ENCODE data around the gene ZNRF1. TPM values are rescaled to one million over a fixed set of nuclear protein-coding genes. Genes with fewer than 3 reads are reported as not detected.

Gene ZNRF1
- total and polyA plus RNA-seq, 2 experiments from 2014 or later: 45.3 to 58.7 TPM

- no peak for TF ChIP-seq CTCF (IDR thresholded peaks at IDR 0.05; ENCODE audit: low read depth, low read length)
- H3K9me3 ChIP-seq (ENCODE audit: low read depth): no peaks in the 10 kb centered on the region
- no peak overlapping the region for H3K27ac ChIP-seq
- no peaks in the 10 kb centered on the region for H3K36me3 ChIP-seq
- peaks cover 8% of the 10 kb centered on the region for H3K4me1 ChIP-seq (ENCODE audit: low read depth)
- DNase-seq (ENCODE audit: low read depth in 1 of 2, low spot score in 1 of 2): no peak
- H3K27me3 ChIP-seq: no peaks in the 10 kb centered on the region
- H3K4me3 ChIP-seq: no peak overlapping the region
Measured at GRCh38 chr16:75078886-75079285, 80.1 kb downstream of the ZNRF1 start.

DNA sequence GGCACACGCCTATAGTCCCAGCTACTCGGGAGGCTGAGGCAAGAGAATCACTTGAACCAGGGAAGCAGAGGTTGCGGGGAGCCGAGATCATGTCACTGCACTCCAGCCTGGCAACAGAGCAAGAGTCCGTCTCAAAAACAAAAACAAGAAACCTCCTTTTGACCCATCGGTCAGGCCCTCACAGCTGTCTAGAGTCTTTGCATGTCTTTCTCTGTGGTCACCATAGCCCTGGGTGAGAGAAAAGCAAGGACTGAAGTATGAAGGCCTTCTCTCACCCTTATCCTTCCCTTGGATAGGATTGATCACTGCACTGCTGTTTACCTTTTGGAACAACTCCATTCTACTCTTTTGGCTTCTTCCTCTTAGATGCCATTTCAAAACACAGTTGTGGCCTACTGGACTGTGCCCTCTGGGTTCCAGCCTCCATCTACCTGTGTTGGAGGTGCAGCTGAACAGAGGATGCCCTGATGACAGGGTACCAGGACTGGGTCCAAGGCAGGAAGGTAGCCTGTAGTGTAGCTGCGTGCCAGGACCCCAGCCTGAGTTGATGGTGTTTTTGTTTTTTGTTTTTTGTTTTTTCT lies 80.6 kb downstream of the ZNRF1 start:
- H3K36me3 ChIP-seq: no peaks in the 10 kb centered on the region
- TF ChIP-seq CTCF (IDR thresholded peaks at IDR 0.05; ENCODE audit: low read depth, low read length): no peak
- H3K4me1 ChIP-seq (ENCODE audit: low read depth): peaks cover 13% of the 10 kb centered on the region
- H3K9me3 ChIP-seq (ENCODE audit: low read depth): no peaks in the 10 kb centered on the region
- DNase-seq (ENCODE audit: low read depth in 1 of 2, low spot score in 1 of 2): no peak
- no peak overlapping the region for H3K4me3 ChIP-seq
- H3K27me3 ChIP-seq: no peaks in the 10 kb centered on the region
- no peak overlapping the region for H3K27ac ChIP-seq

GRCh38 chr16:75080205-75081029 lies 81.6 kb downstream of the ZNRF1 start:
- Histone ChIP-seq H3K4me1 (ENCODE audit: low read depth) (peaks cover 15% of the 10 kb centered on the region), H3K27ac (no peak overlapping the region), H3K9me3 (ENCODE audit: low read depth) (no peaks in the 10 kb centered on the region), H3K4me3 (no peak overlapping the region), H3K27me3 (no peaks in the 10 kb centered on the region), H3K36me3 (no peaks in the 10 kb centered on the region)
- DNase-seq (ENCODE audit: low read depth in 1 of 2, low spot score in 1 of 2): peak in 1 of 2 donors; percentile 25
- no peak for TF ChIP-seq CTCF (IDR thresholded peaks at IDR 0.05; ENCODE audit: low read depth, low read length)

DNA sequence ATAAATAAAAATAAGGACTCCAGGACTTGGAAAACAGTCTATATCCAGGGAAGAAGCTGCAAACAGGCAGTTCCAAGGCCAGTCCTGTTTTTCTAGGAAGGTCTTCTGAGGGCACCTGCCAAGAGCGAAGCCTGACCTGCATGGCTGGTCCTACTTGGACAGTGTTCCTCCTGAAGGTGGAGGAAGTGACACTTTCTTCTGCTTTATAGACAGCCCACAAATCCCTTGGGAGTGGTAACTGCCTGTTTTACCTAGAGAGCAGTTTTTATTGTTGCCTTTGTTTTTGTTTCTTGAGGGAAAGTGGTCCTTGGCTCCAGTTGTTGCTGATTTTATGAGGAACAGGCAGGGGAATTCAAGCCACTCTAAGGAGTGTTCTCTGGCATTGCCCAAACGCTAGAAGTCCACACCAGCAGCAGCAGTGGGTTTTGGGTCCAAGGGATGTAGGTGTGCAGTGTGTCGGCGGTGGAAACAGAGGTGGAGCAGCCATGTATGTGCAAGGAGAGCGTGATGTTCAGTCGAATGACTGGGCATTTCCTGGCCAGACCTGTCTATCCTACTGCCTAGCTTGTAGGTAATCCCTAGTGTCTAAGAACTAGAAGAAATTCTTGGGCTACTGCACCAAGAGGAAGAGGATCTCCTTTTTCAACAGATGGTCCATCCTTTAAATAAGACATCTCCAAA lies 82.5 kb downstream of the ZNRF1 start:
- no peaks in the 10 kb centered on the region for H3K27me3 ChIP-seq
- H3K36me3 ChIP-seq: no peaks in the 10 kb centered on the region
- H3K27ac ChIP-seq: no peak overlapping the region
- H3K9me3 ChIP-seq (ENCODE audit: low read depth): no peaks in the 10 kb centered on the region
- DNase-seq (ENCODE audit: low read depth in 1 of 2, low spot score in 1 of 2): no peak
- H3K4me3 ChIP-seq: no peak overlapping the region
- no peak for TF ChIP-seq CTCF (IDR thresholded peaks at IDR 0.05; ENCODE audit: low read depth, low read length)
- H3K4me1 ChIP-seq (ENCODE audit: low read depth): peaks cover 15% of the 10 kb centered on the region

GRCh38 chr16:75083813-75084212 lies 85.0 kb downstream of the ZNRF1 start:
- Histone ChIP-seq H3K4me1 (ENCODE audit: low read depth) (peaks cover 36% of the 10 kb centered on the region), H3K27me3 (no peaks in the 10 kb centered on the region), H3K9me3 (ENCODE audit: low read depth) (no peaks in the 10 kb centered on the region), H3K4me3 (no peak overlapping the region), H3K36me3 (no peaks in the 10 kb centered on the region), H3K27ac (no peak overlapping the region)
- no peak for DNase-seq (ENCODE audit: low read depth in 1 of 2, low spot score in 1 of 2)
- no peak for TF ChIP-seq CTCF (IDR thresholded peaks at IDR 0.05; ENCODE audit: low read depth, low read length)
